ENCODE data around the gene SPO11.

The SPO11 gene

GRCh38 chr20:57387463-57387862 is 57.9 kb downstream of the SPO11 start:
- H3K4me3 ChIP-seq (ENCODE audit: low read depth, low read length), result no peak overlapping the region
- DNase-seq (ENCODE audit: low read depth), result no peak
- TF ChIP-seq CTCF (IDR thresholded peaks at IDR 0.05; ENCODE audit: low read depth, low read length) (no peak), MYC (IDR thresholded peaks at IDR 0.05; ENCODE audit: low read depth, low read length) (no peak), POLR2A (IDR thresholded peaks at IDR 0.05; ENCODE audit: extremely low read depth, insufficient read length) (no peak)
- TF ChIP-seq, protein P1, sequence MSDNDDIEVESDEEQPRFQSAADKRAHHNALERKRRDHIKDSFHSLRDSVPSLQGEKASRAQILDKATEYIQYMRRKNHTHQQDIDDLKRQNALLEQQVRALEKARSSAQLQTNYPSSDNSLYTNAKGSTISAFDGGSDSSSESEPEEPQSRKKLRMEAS (IDR thresholded peaks at IDR 0.05; ENCODE audit: low read depth, low read length), result no peak

GRCh38 chr20:57387945-57388371 is 58.4 kb downstream of the SPO11 start:
- H3K4me3 ChIP-seq (ENCODE audit: low read depth, low read length), result no peak overlapping the region
- TF ChIP-seq CTCF (IDR thresholded peaks at IDR 0.05; ENCODE audit: low read depth, low read length) (no peak), POLR2A (IDR thresholded peaks at IDR 0.05; ENCODE audit: extremely low read depth, insufficient read length) (no peak), MYC (IDR thresholded peaks at IDR 0.05; ENCODE audit: low read depth, low read length) (no peak)
- TF ChIP-seq, protein P1 (IDR thresholded peaks at IDR 0.05; ENCODE audit: low read depth, low read length), result no peak
- no peak for DNase-seq (ENCODE audit: low read depth)

GRCh38 chr20:57388953-57389694 is 59.5 kb downstream of the SPO11 start:
- peak; percentile 93 for DNase-seq (ENCODE audit: low read depth)
- peak; percentile 61 for TF ChIP-seq MYC (IDR thresholded peaks at IDR 0.05; ENCODE audit: low read depth, low read length)
- TF ChIP-seq CTCF (IDR thresholded peaks at IDR 0.05; ENCODE audit: low read depth, low read length), result peak; percentile 49
- peak; percentile 67 for TF ChIP-seq POLR2A (IDR thresholded peaks at IDR 0.05; ENCODE audit: extremely low read depth, insufficient read length)
- TF ChIP-seq, protein P1 (IDR thresholded peaks at IDR 0.05; ENCODE audit: low read depth, low read length), result peak; percentile 63
- H3K4me3 ChIP-seq (ENCODE audit: low read depth, low read length), result peak overlapping the region; percentile 21

GRCh38 chr20:57389695-57390603 is 60.3 kb downstream of the SPO11 start:
- DNase-seq (ENCODE audit: low read depth), result peak; percentile 40
- peak overlapping the region; percentile 21 for H3K4me3 ChIP-seq (ENCODE audit: low read depth, low read length)
- TF ChIP-seq POLR2A (IDR thresholded peaks at IDR 0.05; ENCODE audit: extremely low read depth, insufficient read length) (no peak), CTCF (IDR thresholded peaks at IDR 0.05; ENCODE audit: low read depth, low read length) (no peak), MYC (IDR thresholded peaks at IDR 0.05; ENCODE audit: low read depth, low read length) (no peak)
- TF ChIP-seq, protein P1 (IDR thresholded peaks at IDR 0.05; ENCODE audit: low read depth, low read length), result no peak

GRCh38 chr20:57390604-57391438 is 61.2 kb downstream of the SPO11 start, which contains the start of gene RBM38:
Gene RBM38 (plus strand): TSS chr20:57391396. CDS start chr20:57391582, 186 bp downstream.
- peak within 1 kb of the TSS; percentile 74 for H3K4me3 ChIP-seq (ENCODE audit: low read depth, low read length)
- TF ChIP-seq CTCF (IDR thresholded peaks at IDR 0.05; ENCODE audit: low read depth, low read length), result no peak
- peak; percentile 79 for TF ChIP-seq MYC (IDR thresholded peaks at IDR 0.05; ENCODE audit: low read depth, low read length)
- TF ChIP-seq, protein P1 (IDR thresholded peaks at IDR 0.05; ENCODE audit: low read depth, low read length), result peak; percentile 42; the same call in 1 of the 2 replicates
- TF ChIP-seq POLR2A (IDR thresholded peaks at IDR 0.05; ENCODE audit: extremely low read depth, insufficient read length), result peak; percentile 67
- peak; percentile 83 for DNase-seq (ENCODE audit: low read depth)
